AG04450 (cell line): Measurements from ENCODE around the gene TTC7B. TPM values are rescaled to one million over a fixed set of nuclear protein-coding genes. Genes with fewer than 3 reads are reported as not detected.
"Not testable (repeated sequence)": the region's sequence is repeated elsewhere in the genome, so short reads cannot be mapped to it uniquely, and the experiment has no call there.

Experiments used
- CTCF ChIA-PET: fragments of 300-600, 350-600 bp; formaldehyde crosslinking; extraction: SDS; loops from one replicate; lab custom pipeline; 2022; ENCODE audit warnings: antibody characterized with exemption, inconsistent platforms; lab: Charles Lee
- POLR2A ChIA-PET: fragments of 350-600 bp; formaldehyde crosslinking; extraction: SDS; loops from one replicate; lab custom pipeline; 2021; ENCODE audit warnings: antibody characterized with exemption, inconsistent platforms; lab: Yijun Ruan, JAX
- DNase-seq: peaks from one replicate; pipeline ENCODE4 v3.0.0-alpha.2; 2011; ENCODE audit warnings: low read depth, low spot score
- H3K27ac ChIP-seq: one replicate; pipeline ENCODE4 v1.5.1; 2012; ENCODE audit warnings: low read depth, low read length, control low read depth
- H3K27me3 ChIP-seq: one replicate; pipeline ENCODE4 v1.6.0; 2012; ENCODE audit warnings: low read length; ENCODE audit not compliant: control insufficient read depth, insufficient read depth
- H3K4me3 ChIP-seq: 2 replicates; pipeline ENCODE4 v1.5.1; 2011; ENCODE audit warnings: mild to moderate bottlenecking, low read depth, low read length, control low read depth
- H3K9me3 ChIP-seq: 2 replicates; pipeline ENCODE4 v1.5.1; 2012; ENCODE audit warnings: low read length; ENCODE audit not compliant: control insufficient read depth, insufficient read depth
- polyA plus RNA-seq: library from polyadenylated mRNA; depleted of rRNA; stranded (reverse); fragments of >200 nt; gene quantifications from 2 replicates; pipeline ENCODE4 v1.2.3, GENCODE V29; 2011
- TF ChIP-seq, protein P1 (sequence below): IDR thresholded peaks from 2 replicates; pipeline ENCODE4 v1.5.1; 2011; ENCODE audit warnings: low read depth, low read length, control low read depth, inconsistent platforms

TTC7B gene
- polyA plus RNA-seq, 1 experiment, result 36.0 TPM

DNA sequence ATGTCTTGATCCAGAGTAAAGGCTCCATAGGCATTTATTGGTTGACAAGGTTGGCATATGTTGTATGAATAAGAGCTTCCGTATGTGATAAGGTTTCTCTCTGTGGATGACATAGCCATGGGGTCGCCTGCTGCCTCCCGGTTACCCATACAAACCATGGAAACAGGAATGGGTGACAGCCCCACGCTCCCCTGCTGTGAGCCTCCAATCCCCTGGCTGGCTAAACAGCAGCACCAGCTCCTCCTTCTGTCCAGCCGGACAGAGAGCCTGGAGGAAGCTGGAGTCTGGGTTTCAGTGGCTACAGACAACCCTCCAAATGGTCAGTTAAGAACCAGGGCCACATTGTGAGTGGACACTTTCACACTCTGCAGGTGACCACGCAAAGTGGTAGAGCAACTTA is 288.3 kb downstream of the TTC7B start:
- peaks cover 4% of the 10 kb centered on the region; the same call in 1 of the 2 replicates for H3K9me3 ChIP-seq
- no peak overlapping the region for H3K27ac ChIP-seq
- no peak for DNase-seq
- CTCF ChIA-PET, result interaction anchor here (0.7 to 1.2 kb wide), 2 partner anchors 72 to 230 kb away, joined by 3 to 9 read pairs; no protein-coding TSS in a partner anchor
- TF ChIP-seq, protein P1, sequence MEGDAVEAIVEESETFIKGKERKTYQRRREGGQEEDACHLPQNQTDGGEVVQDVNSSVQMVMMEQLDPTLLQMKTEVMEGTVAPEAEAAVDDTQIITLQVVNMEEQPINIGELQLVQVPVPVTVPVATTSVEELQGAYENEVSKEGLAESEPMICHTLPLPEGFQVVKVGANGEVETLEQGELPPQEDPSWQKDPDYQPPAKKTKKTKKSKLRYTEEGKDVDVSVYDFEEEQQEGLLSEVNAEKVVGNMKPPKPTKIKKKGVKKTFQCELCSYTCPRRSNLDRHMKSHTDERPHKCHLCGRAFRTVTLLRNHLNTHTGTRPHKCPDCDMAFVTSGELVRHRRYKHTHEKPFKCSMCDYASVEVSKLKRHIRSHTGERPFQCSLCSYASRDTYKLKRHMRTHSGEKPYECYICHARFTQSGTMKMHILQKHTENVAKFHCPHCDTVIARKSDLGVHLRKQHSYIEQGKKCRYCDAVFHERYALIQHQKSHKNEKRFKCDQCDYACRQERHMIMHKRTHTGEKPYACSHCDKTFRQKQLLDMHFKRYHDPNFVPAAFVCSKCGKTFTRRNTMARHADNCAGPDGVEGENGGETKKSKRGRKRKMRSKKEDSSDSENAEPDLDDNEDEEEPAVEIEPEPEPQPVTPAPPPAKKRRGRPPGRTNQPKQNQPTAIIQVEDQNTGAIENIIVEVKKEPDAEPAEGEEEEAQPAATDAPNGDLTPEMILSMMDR, result no peak
- H3K27me3 ChIP-seq, result no peaks in the 10 kb centered on the region
- H3K4me3 ChIP-seq, result no peak overlapping the region
- POLR2A ChIA-PET, result no interaction called here

DNA sequence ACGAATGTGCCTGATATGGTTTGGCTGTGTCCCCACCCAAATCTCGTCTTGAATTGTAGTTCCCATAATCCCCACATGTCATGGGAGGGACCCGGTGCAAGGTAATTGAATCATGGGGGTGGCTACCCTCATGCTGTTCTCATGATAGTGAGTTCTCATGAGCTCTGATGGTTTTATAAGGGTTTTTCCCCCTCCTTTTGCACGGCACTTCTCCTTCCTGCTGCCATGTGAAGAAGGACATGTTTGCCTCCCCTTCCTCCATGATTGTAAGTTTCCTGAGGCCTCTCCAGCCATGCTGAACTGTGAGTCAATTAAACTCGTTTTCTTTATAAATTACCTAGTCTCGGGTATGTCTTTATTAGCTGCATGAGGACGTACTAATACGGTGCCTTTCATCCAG is 289.7 kb downstream of the TTC7B start:
- POLR2A ChIA-PET, CTCF ChIA-PET, H3K27me3 ChIP-seq, H3K4me3 ChIP-seq, H3K9me3 ChIP-seq, DNase-seq, H3K27ac ChIP-seq: not testable (repeated sequence)

DNA sequence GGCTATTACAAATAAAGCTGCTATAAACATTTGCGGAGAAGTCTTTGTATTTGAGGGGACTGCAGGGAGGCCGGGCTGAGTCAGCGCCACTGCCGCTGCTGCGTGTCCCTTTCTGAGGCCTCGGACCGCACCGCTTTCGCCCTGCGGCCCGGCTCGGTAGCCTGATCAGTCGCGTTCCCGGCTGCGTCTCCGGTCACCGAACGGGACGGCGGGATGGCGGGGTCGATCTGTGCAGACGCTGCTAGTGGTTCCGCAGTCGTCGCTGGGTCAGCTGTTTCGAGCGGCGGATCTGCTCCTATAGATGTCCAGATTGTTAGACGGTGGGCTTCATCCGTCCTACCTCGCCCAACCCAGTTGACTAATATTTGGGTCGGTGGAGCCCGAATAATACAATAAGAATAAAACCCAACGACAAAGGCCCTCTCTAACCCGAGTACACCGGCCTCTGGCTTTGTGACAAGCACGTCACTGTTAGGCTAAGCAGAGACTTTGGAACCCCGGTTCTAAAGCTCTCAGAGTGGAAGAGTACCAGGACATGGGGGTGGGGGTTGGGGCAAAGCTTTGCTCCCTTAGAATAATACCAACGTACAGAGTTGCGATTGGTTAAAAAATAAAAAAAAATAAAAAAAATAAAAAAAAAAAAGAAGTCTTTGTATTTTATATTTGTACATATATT is 290.7 kb downstream of the TTC7B start:
- CTCF ChIA-PET, H3K27ac ChIP-seq, H3K4me3 ChIP-seq, POLR2A ChIA-PET, H3K27me3 ChIP-seq, H3K9me3 ChIP-seq, DNase-seq: not testable (repeated sequence)

DNA sequence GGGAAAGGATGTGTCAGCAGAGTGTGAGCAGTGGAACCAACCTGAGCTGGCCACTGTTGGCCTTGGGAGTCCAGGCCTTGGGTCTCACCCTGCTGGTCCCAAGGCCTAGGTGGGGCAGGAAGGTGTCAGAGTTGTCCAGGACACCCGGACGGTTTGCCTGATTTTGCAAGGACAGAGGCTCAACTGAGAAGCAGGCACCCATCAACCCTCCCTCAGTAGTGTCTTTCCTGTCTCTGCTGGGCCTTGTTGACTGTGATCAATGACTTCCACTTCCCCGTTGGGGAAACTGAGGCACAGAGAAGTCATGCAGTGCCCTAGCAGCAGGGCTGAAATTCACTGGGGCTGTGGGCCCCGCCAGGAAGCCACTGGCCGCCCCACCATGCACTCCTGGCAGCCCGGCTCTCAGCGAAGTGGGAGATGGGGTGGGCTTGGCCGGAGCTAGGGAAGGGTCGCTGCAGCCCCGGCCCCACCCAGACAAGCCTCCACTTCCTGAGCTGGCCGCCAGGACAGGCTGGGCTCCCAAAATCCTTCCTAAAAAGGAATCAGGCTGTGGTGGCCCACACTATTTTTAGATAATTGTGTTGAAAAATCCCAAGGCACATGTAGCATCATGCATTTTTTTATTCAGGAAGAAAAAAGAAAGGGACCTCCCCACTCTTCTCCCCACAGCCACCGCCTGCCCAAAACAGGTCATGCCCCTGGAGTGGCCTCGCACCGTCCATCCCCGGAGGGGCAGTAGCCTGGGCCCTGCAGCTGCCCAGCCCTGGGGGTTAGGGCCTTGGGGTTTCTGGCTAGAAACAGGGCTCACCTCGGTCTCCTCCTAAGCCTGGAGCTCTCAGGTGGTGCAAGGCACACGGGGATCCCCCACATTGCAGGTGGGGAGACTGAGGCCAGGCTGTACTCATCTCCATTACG is 292.0 kb downstream of the TTC7B start:
- TF ChIP-seq, protein P1, result no peak
- Histone ChIP-seq H3K4me3 (no peak overlapping the region), H3K27ac (no peak overlapping the region), H3K9me3 (peaks cover 8% of the 10 kb centered on the region), H3K27me3 (no peaks in the 10 kb centered on the region)
- no peak for DNase-seq
- CTCF ChIA-PET, result no interaction called here
- POLR2A ChIA-PET, result no interaction called here

DNA sequence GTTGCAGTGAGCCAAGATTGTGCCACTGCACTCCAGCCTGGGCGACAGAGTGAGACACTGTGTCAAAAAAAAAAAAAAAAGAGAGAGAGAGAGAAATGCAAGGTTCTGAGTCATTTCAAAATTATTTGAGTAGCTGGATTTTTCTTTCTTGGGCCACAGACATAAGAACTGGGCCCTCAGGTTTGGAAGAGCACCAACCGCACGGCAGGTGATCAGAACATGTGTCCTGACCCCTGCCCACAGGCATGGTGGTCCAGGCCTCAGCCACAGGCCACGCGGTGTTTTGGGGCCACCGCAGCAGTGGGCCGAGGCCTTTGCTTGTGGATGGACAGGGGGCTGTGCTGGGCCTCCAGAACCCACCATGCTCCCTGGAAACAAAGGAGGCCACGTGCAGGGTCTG is 292.7 kb downstream of the TTC7B start:
- Histone ChIP-seq H3K9me3 (peaks cover 9% of the 10 kb centered on the region), H3K27ac (no peak overlapping the region), H3K4me3 (no peak overlapping the region), H3K27me3 (peaks cover under 1% of the 10 kb centered on the region)
- TF ChIP-seq, protein P1, result no peak
- ChIA-PET POLR2A (no interaction called here), CTCF (no interaction called here)
- no peak for DNase-seq
